Uterus (tissue), 4 donors: ENCODE data around the gene PGAM1. TPM values are rescaled to one million over a fixed set of nuclear protein-coding genes. Genes with fewer than 3 reads are reported as not detected.

Experiments used
- DNase-seq, 2 donors: peaks; one replicate each; pipeline ENCODE4 v3.0.0-alpha.2; 2019 to 2020
- H3K27ac ChIP-seq, 2 donors: fragments of 200-600 bp; sonication (generic); 1 replicate in 1 of 2; 2 replicates in 1 of 2; pipeline ENCODE4 v1.5.1; 2016 to 2018
- H3K27me3 ChIP-seq, 2 donors: fragments of 200-600 bp; sonication (generic); one replicate each; pipeline ENCODE4 v1.5.1; 2018 to 2019; ENCODE audit warnings: control low read depth in 1 of 2
- H3K36me3 ChIP-seq, 2 donors: fragments of 200-600 bp; sonication (generic); one replicate each; pipeline ENCODE4 v1.5.1; 2019; ENCODE audit warnings: control low read depth in 1 of 2
- H3K4me1 ChIP-seq, 2 donors: fragments of 200-600 bp; sonication (generic); one replicate each; pipeline ENCODE4 v1.5.1; 2018 to 2019; ENCODE audit warnings: control low read depth in 1 of 2
- H3K4me3 ChIP-seq, 2 donors: fragments of 200-600 bp; sonication (generic); 1 replicate in 1 of 2; 2 replicates in 1 of 2; pipeline ENCODE4 v1.5.1; 2018 to 2019; ENCODE audit warnings: mild to moderate bottlenecking in 1 of 2
- H3K9me3 ChIP-seq, 2 donors: fragments of 200-600 bp; sonication (generic); one replicate each; pipeline ENCODE4 v1.5.1; 2019; ENCODE audit warnings: control low read depth in 1 of 2
- POLR2A ChIP-seq, 2 donors: fragments of 450-650 bp; IDR thresholded peaks; one replicate each; pipeline ENCODE4 v1.6.1; 2016; ENCODE audit warnings: antibody characterized with exemption in 2 of 2, mild to moderate bottlenecking in 1 of 2, moderate library complexity in 1 of 2
- intact Hi-C: fragments of 100-400 bp; cut with DNase I; formaldehyde crosslinking; loops from one replicate; pipeline ENCODE4 v1.15.1; 2023; ENCODE audit warnings: low total_unique reads
- total RNA-seq, 4 donors: library from RNA; depleted of rRNA in 3 of 4; stranded (reverse); fragments of >200 nt in 3 of 4; gene quantifications; one replicate each; pipeline versions ENCODE4 v1.1.0 to v1.2.4, GENCODE V29; 2014 to 2023
- TF ChIP-seq, protein P1 (sequence below), 4 experiments: fragments of 200-600 bp in 2 of 4; fragments of 450-650 bp in 2 of 4; sonication (generic) in 2 of 4; IDR thresholded peaks; one replicate each; pipeline ENCODE4 v1.5.1; 2016 to 2019; ENCODE audit warnings: antibody characterized with exemption in 4 of 4, mild to moderate bottlenecking in 2 of 4, moderate library complexity in 1 of 4
- donor health status: DM: yes; HTN: yes; CAD: no.

The PGAM1 gene
- total RNA-seq, 4 donors from 2014 or later, result 106 to 142 (median 127) TPM

DNA sequence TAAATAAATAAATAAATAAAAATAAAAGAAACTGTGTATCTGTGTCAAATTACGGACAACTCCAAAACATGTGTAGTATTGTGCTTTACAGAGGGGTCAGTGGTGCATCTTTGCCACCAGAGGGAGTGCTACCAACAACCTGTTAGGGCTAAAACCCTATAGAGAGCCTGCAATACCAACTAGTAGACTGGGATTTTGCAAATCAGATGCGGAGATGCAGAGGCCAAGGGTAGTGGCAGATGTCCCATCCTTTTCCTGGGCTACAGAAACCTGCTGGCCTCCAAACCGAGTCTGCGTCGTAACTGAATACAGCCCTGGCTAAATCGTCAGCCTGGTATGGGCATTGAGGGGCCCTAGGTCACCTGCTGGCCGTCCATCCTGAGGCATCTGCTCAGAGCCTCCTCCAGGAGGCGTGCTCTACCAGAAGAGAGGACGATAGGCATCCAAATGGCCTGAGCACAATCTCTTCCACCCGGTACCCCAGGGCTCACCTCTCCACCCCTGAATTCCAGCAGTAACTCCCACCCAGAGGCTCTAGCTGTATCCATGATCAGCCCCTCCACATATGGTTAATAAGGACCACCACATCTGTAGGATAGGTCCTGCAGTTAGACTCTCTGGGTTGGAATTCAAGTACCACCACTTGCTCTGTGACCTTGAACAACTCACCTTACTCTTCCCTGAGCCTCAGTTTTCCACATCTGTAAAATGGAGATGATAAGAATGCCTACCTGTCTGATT is 18.6 kb upstream of the PGAM1 start:
- peak; percentile 39 to 63 for DNase-seq
- Histone ChIP-seq H3K27ac (no peak overlapping the region), H3K36me3 (no peaks in the 10 kb centered on the region), H3K4me1 (no peaks in the 10 kb centered on the region), H3K4me3 (no peak overlapping the region), H3K27me3 (no peaks in the 10 kb centered on the region), H3K9me3 (no peaks in the 10 kb centered on the region)
- intact Hi-C loops, result no loop called here
- TF ChIP-seq POLR2A (IDR thresholded peaks at IDR 0.05), result no peak
- TF ChIP-seq, protein P1, sequence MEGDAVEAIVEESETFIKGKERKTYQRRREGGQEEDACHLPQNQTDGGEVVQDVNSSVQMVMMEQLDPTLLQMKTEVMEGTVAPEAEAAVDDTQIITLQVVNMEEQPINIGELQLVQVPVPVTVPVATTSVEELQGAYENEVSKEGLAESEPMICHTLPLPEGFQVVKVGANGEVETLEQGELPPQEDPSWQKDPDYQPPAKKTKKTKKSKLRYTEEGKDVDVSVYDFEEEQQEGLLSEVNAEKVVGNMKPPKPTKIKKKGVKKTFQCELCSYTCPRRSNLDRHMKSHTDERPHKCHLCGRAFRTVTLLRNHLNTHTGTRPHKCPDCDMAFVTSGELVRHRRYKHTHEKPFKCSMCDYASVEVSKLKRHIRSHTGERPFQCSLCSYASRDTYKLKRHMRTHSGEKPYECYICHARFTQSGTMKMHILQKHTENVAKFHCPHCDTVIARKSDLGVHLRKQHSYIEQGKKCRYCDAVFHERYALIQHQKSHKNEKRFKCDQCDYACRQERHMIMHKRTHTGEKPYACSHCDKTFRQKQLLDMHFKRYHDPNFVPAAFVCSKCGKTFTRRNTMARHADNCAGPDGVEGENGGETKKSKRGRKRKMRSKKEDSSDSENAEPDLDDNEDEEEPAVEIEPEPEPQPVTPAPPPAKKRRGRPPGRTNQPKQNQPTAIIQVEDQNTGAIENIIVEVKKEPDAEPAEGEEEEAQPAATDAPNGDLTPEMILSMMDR (IDR thresholded peaks at IDR 0.05), result peak; percentile 70 to 87 (median 72)

GRCh38 chr10:97407952-97408248 is 18.1 kb upstream of the PGAM1 start:
- Histone ChIP-seq H3K4me3 (no peak overlapping the region), H3K9me3 (no peaks in the 10 kb centered on the region), H3K4me1 (no peaks in the 10 kb centered on the region), H3K27me3 (no peaks in the 10 kb centered on the region), H3K27ac (no peak overlapping the region), H3K36me3 (no peaks in the 10 kb centered on the region)
- TF ChIP-seq, protein P1 (IDR thresholded peaks at IDR 0.05), result no peak
- no peak for TF ChIP-seq POLR2A (IDR thresholded peaks at IDR 0.05)
- intact Hi-C loops, result no loop called here
- DNase-seq, result no peak

GRCh38 chr10:97408496-97408992 is 17.4 kb upstream of the PGAM1 start:
- Histone ChIP-seq H3K4me1 (no peaks in the 10 kb centered on the region), H3K9me3 (no peaks in the 10 kb centered on the region), H3K4me3 (no peak overlapping the region), H3K27ac (no peak overlapping the region), H3K36me3 (no peaks in the 10 kb centered on the region), H3K27me3 (no peaks in the 10 kb centered on the region)
- intact Hi-C loops, result no loop called here
- TF ChIP-seq, protein P1 (IDR thresholded peaks at IDR 0.05), result no peak
- TF ChIP-seq POLR2A (IDR thresholded peaks at IDR 0.05), result no peak
- DNase-seq, result no peak

GRCh38 chr10:97411406-97411805 is 14.6 kb upstream of the PGAM1 start:
- Histone ChIP-seq H3K27ac (no peak overlapping the region), H3K9me3 (no peaks in the 10 kb centered on the region), H3K27me3 (no peaks in the 10 kb centered on the region), H3K4me1 (no peaks in the 10 kb centered on the region), H3K36me3 (no peaks in the 10 kb centered on the region), H3K4me3 (no peak overlapping the region)
- no peak for TF ChIP-seq POLR2A (IDR thresholded peaks at IDR 0.05)
- TF ChIP-seq, protein P1 (IDR thresholded peaks at IDR 0.05), result no peak
- intact Hi-C loops, result no loop called here
- no peak for DNase-seq

DNA sequence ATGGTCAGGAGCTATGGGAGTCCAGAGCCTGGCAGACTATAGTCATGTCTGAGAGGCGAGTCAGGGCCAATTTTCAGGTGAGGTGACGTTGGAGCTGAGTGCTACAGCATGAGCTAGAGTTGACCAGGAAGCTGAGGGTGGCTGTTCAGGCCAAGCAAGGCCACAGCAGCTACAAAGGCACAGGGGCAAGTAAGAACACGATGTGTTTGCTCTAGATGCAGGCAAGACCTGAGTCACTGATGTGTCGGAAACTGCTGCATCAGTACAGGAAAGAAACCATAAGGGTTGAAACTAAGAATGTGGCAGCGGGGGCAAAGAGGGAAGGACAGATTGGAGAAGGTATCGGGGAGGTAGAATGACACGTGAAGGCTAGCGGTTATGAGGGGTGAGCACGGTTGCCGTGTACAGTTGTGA is 13.1 kb upstream of the PGAM1 start:
- DNase-seq, result no peak
- Histone ChIP-seq H3K36me3 (no peaks in the 10 kb centered on the region), H3K4me3 (no peak overlapping the region), H3K9me3 (no peaks in the 10 kb centered on the region), H3K27ac (no peak overlapping the region), H3K27me3 (no peaks in the 10 kb centered on the region), H3K4me1 (no peaks in the 10 kb centered on the region)
- TF ChIP-seq, protein P1 (IDR thresholded peaks at IDR 0.05), result no peak
- no peak for TF ChIP-seq POLR2A (IDR thresholded peaks at IDR 0.05)
- intact Hi-C loops, result no loop called here
